Heart left ventricle (tissue), 13 donors: ENCODE measurements around the gene RDH16.
"Not testable (repeated sequence)": the region's sequence is repeated elsewhere in the genome, so short reads cannot be mapped to it uniquely, and the experiment has no call there.

Source experiments
- CTCF ChIP-seq, 12 donors: fragments of 200-600 bp; sonication (generic) in 4 of 12; IDR thresholded peaks; one replicate each; pipeline versions ENCODE4 v1.5.0 to v1.8.0; 2018 to 2022; ENCODE audit warnings: antibody characterized with exemption in 12 of 12, mild to moderate bottlenecking in 5 of 12
- POLR2A ChIP-seq, 2 donors: fragments of 450-650 bp; IDR thresholded peaks; one replicate each; pipeline ENCODE4 v1.6.1; 2017; ENCODE audit warnings: antibody characterized with exemption in 2 of 2, mild to moderate bottlenecking in 2 of 2, moderate library complexity in 2 of 2
- donor health status: ischemic (EF 13 %, LVEDD 7.1; RV severe dilation, severe dysfunction).
- donor health status: DM: no; HTN: yes; CAD: no.
- donor health status: DM: no; HTN: no; CAD: no.
- donor health status: ischemic (EF 25% LVEDD 6.9; RV normal size, moderate dysfunction).
- donor health status: ischemic (EF 25% LVEDD 5.7; RV mildly dilated, moderate dysfunction).
- donor health status: ischemic (EF 35%, LVEDD 5.7; RV mildly dilated, moderate dysfunction).
- donor health status: nonischemic (EF 11% LVEDD 7.7; RV severe dilation, severe dysfunction).
- donor health status: DM: yes; HTN: yes; CAD: no.
- donor health status: PGD.
- donor health status: ischemic (EF 29% LVEDD 5.4; RV normal size, mild dysfunction).
- donor health status: nonischemic (EF 23%, LVEDD 6.1; RV moderate dilation, normal function).

GRCh38 chr12:56965124-56965523 lies 7.7 kb upstream of the RDH16 start:
- not testable (repeated sequence) for TF ChIP-seq CTCF, POLR2A (IDR thresholded peaks at IDR 0.05)
